GM18502 (cell line): ENCODE results near the gene ANAPC1.
A peak's percentile ranks its signal among the peaks of the same experiment; 100 is the strongest.
"Not testable (repeated sequence)": the region's sequence is repeated elsewhere in the genome, so short reads cannot be mapped to it uniquely, and the experiment has no call there.

Experiments
- ATAC-seq: cut with Tn5 transposase; IDR thresholded peaks from one replicate; pipeline ENCODE4 v1.9.1; 2021; ENCODE audit warnings: mild to moderate bottlenecking; ENCODE audit not compliant: unreplicated experiment, poor library complexity

The ANAPC1 gene

GRCh38 chr2:111883661-111884591 lies at the start of gene ANAPC1:
Gene ANAPC1, minus strand, starts transcription at chr2:111884193. Its CDS starts 3,368 bp downstream, at chr2:111880825.
- peak; percentile 82 for ATAC-seq

- ATAC-seq, result no peak
Observed at GRCh38 chr2:111932841-111933291, 48.9 kb upstream of the ANAPC1 start.

- no peak for ATAC-seq
Observed at GRCh38 chr2:111930875-111931274, 46.9 kb upstream of the ANAPC1 start.

- no peak for ATAC-seq
Observed at GRCh38 chr2:111930409-111930808, 46.4 kb upstream of the ANAPC1 start.

GRCh38 chr2:111927723-111928122 lies 43.7 kb upstream of the ANAPC1 start:
- ATAC-seq, result no peak

- ATAC-seq, result no peak
Observed at GRCh38 chr2:111924617-111925107, 40.7 kb upstream of the ANAPC1 start.

GRCh38 chr2:111923276-111923804 lies 39.3 kb upstream of the ANAPC1 start:
- no peak for ATAC-seq

- no peak for ATAC-seq
Observed at GRCh38 chr2:111919794-111920608, 36.0 kb upstream of the ANAPC1 start.

- ATAC-seq, result no peak
Observed at GRCh38 chr2:111919365-111919764, 35.4 kb upstream of the ANAPC1 start.

- ATAC-seq, result no peak
Observed at GRCh38 chr2:111918383-111918806, 34.4 kb upstream of the ANAPC1 start.

GRCh38 chr2:111917106-111917505 lies 33.1 kb upstream of the ANAPC1 start:
- no peak for ATAC-seq

GRCh38 chr2:111912547-111912946 lies 28.6 kb upstream of the ANAPC1 start:
- no peak for ATAC-seq

- not testable (repeated sequence) for ATAC-seq
Observed at GRCh38 chr2:111911295-111911977, 27.4 kb upstream of the ANAPC1 start.

GRCh38 chr2:111910609-111911277 lies 26.8 kb upstream of the ANAPC1 start:
- no peak for ATAC-seq

- not testable (repeated sequence) for ATAC-seq
Observed at GRCh38 chr2:111909997-111910396, 26.0 kb upstream of the ANAPC1 start.

- no peak for ATAC-seq
Observed at GRCh38 chr2:111909079-111909478, 25.1 kb upstream of the ANAPC1 start.

GRCh38 chr2:111908578-111908977 lies 24.6 kb upstream of the ANAPC1 start:
- no peak for ATAC-seq

GRCh38 chr2:111905990-111906735 lies 22.2 kb upstream of the ANAPC1 start:
- ATAC-seq, result no peak

- ATAC-seq, result not testable (repeated sequence)
Observed at GRCh38 chr2:111905475-111905869, 21.5 kb upstream of the ANAPC1 start.
